HG03135 (cell line): ENCODE data around the gene LRMDA.
"Not testable (repeated sequence)": the region's sequence is repeated elsewhere in the genome, so short reads cannot be mapped to it uniquely, and the experiment has no call there.

Experiments used
- ATAC-seq: cut with Tn5 transposase; IDR thresholded peaks from one replicate; pipeline ENCODE4 v1.9.1; 2021; ENCODE audit warnings: mild to moderate bottlenecking, moderate library complexity; ENCODE audit not compliant: unreplicated experiment

The LRMDA gene

GRCh38 chr10:76584466-76584865 lies 1153.0 kb downstream of the LRMDA start:
- not testable (repeated sequence) for ATAC-seq
